Measurements from ENCODE around the gene ASAP2.

DNA sequence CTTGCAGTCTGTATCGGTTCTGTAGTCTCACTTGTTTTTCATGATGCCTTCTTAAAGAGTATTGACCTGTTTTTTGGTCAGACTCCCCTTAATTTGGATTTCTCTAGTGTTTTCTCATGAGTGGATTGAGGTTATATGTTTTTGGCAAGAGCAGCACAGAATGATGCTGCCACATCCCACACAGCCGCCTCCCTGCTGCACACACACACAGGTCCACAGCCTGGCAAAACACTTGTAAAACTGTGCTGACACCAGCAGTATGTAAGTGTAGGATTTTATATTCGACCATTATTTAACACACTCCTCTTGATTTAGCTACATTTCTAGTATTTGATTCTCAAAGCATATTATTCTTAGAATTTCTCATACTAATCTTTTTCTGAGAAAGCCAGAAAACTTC, 148.7 kb downstream of the ASAP2 start:
- TF ChIP-seq, protein P1, sequence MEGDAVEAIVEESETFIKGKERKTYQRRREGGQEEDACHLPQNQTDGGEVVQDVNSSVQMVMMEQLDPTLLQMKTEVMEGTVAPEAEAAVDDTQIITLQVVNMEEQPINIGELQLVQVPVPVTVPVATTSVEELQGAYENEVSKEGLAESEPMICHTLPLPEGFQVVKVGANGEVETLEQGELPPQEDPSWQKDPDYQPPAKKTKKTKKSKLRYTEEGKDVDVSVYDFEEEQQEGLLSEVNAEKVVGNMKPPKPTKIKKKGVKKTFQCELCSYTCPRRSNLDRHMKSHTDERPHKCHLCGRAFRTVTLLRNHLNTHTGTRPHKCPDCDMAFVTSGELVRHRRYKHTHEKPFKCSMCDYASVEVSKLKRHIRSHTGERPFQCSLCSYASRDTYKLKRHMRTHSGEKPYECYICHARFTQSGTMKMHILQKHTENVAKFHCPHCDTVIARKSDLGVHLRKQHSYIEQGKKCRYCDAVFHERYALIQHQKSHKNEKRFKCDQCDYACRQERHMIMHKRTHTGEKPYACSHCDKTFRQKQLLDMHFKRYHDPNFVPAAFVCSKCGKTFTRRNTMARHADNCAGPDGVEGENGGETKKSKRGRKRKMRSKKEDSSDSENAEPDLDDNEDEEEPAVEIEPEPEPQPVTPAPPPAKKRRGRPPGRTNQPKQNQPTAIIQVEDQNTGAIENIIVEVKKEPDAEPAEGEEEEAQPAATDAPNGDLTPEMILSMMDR (conservative IDR thresholded peaks at IDR 0.05; ENCODE audit: low read depth, low read length): no peak
- no peak for TF ChIP-seq EZH2 (IDR thresholded peaks at IDR 0.05; ENCODE audit: low read length, unreplicated experiment)
